Thymus (tissue), 11 donors: ENCODE data around the gene OR2B2. TPM values are rescaled to one million over a fixed set of nuclear protein-coding genes. Genes with fewer than 3 reads are reported as not detected.

ENCODE experiments used
- DNase-seq, 9 donors: peaks; one replicate each; pipeline ENCODE4 v3.0.0-alpha.2; 2013; ENCODE audit warnings: low spot score in 9 of 9, low read depth in 6 of 9, missing footprints in 1 of 9
- H3K27ac ChIP-seq, 2 donors: one replicate each; pipeline ENCODE4 v1.5.1; 2013; ENCODE audit warnings: control low read depth in 1 of 2, low read depth in 1 of 2, low read length in 1 of 2, mild to moderate bottlenecking in 1 of 2, moderate library complexity in 1 of 2
- H3K27me3 ChIP-seq, 2 donors: one replicate each; pipeline ENCODE4 v1.5.1; 2013; ENCODE audit warnings: low read length in 1 of 2; ENCODE audit not compliant: control insufficient read depth in 2 of 2, insufficient read depth in 1 of 2
- H3K36me3 ChIP-seq, 2 donors: one replicate each; pipeline ENCODE4 v1.5.1; 2013; ENCODE audit warnings: low read length in 1 of 2, mild to moderate bottlenecking in 1 of 2, moderate library complexity in 1 of 2; ENCODE audit not compliant: control insufficient read depth in 2 of 2, insufficient read depth in 2 of 2
- H3K4me1 ChIP-seq, 2 donors: one replicate each; pipeline ENCODE4 v1.5.1; 2013; ENCODE audit warnings: low read length in 2 of 2; ENCODE audit not compliant: control insufficient read depth in 2 of 2, insufficient read depth in 2 of 2
- H3K4me3 ChIP-seq, 2 donors: one replicate each; pipeline ENCODE4 v1.5.1; 2013; ENCODE audit warnings: low read length in 2 of 2, control low read depth in 1 of 2, mild to moderate bottlenecking in 1 of 2
- H3K9me3 ChIP-seq, 2 donors: one replicate each; pipeline ENCODE4 v1.5.1; 2013; ENCODE audit warnings: low read length in 1 of 2, mild to moderate bottlenecking in 1 of 2; ENCODE audit not compliant: control insufficient read depth in 2 of 2, insufficient read depth in 1 of 2
- WGBS: extraction: QIAGEN DNeasy Blood & Tissue Kit; methylation state at CpG from one replicate; pipeline ENCODE4 v1.1.7; 2013; 5-methylcytosine and 5-hydroxymethylcytosine counted together
- polyA plus RNA-seq: library from polyadenylated mRNA; stranded (reverse); fragments of 200-250 nt; gene quantifications from one replicate; pipeline ENCODE4 v1.2.3, GENCODE V29; 2013
- total RNA-seq: library from RNA; stranded (reverse); fragments of 120-200 nt; gene quantifications from one replicate; pipeline ENCODE4 v1.2.4, GENCODE V29; 2013
- donor health status: healthy.

OR2B2 gene
- total and polyA plus RNA-seq, 2 donors: not detected

DNA sequence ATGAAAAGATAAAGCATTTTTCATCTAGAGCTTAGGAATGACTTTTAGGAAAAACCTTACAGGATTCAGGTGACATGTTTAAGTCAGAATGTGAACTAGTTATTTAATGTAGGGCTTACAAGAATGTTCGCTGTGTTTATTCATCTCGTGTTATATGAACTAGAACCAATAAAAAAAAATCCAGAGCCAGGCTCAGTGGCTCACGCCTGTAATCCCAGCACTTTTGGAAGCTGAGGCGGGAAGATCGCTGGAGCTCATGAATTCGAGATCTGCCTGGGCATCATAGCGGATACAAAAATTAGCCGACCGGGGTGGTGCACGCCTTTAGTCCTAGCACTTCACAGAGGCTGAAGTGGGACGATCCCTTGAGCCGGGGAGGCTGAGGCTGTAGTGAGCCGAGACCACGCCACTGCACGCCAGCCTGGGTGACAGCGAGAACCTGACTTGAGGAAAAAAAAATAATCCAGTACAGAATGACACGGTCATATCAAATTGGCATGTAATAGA is 46.3 kb downstream of the OR2B2 start:
- Histone ChIP-seq H3K27ac (peak overlapping the region; percentile 90 to 97), H3K9me3 (peaks cover 0 to 2% of the 10 kb centered on the region in 2 donors), H3K4me3 (peak overlapping the region; percentile 76 to 81), H3K4me1 (peaks cover 11 to 54% of the 10 kb centered on the region in 2 donors), H3K36me3 (no peaks in the 10 kb centered on the region), H3K27me3 (no peaks in the 10 kb centered on the region)
- no peak for DNase-seq
- WGBS: under 1% methylated on average over 17 of the region's 17 CpGs

GRCh38 chr6:27864906-27865849 is 47.0 kb downstream of the OR2B2 start:
- Histone ChIP-seq H3K4me1 (peaks cover 8 to 51% of the 10 kb centered on the region in 2 donors), H3K36me3 (no peaks in the 10 kb centered on the region), H3K9me3 (peaks cover 0 to 2% of the 10 kb centered on the region in 2 donors), H3K27me3 (no peaks in the 10 kb centered on the region), H3K27ac (peak overlapping the region; percentile 90 to 97), H3K4me3 (peak overlapping the region; percentile 76 to 81)
- WGBS: under 1% methylated on average over 58 of the region's 58 CpGs
- DNase-seq: peak; percentile 86 to 99 (median 96)

- Histone ChIP-seq H3K4me1 (peaks cover 7 to 45% of the 10 kb centered on the region in 2 donors), H3K36me3 (no peaks in the 10 kb centered on the region), H3K9me3 (peaks cover 0 to 2% of the 10 kb centered on the region in 2 donors), H3K4me3 (peak overlapping the region; percentile 76 to 81), H3K27ac (peak overlapping the region; percentile 90 to 97), H3K27me3 (no peaks in the 10 kb centered on the region)
- 26% methylated on average over 51 of the region's 51 CpGs for WGBS
- peak in 2 of 9 donors; percentile 50 to 67 for DNase-seq
Measured at GRCh38 chr6:27863962-27864905, 48.0 kb downstream of the OR2B2 start.

- H3K4me3 ChIP-seq: no peak overlapping the region
- WGBS: 96% methylated on average over 6 of the region's 6 CpGs
- H3K27ac ChIP-seq: no peak overlapping the region
- peak in 1 of 9 donors; percentile 16 for DNase-seq
- H3K27me3 ChIP-seq: no peaks in the 10 kb centered on the region
- H3K4me1 ChIP-seq: peaks cover 7 to 30% of the 10 kb centered on the region in 2 donors
- peaks cover 0 to 2% of the 10 kb centered on the region in 2 donors for H3K9me3 ChIP-seq
- no peaks in the 10 kb centered on the region for H3K36me3 ChIP-seq
Measured at GRCh38 chr6:27862396-27863066, 49.7 kb downstream of the OR2B2 start.

DNA sequence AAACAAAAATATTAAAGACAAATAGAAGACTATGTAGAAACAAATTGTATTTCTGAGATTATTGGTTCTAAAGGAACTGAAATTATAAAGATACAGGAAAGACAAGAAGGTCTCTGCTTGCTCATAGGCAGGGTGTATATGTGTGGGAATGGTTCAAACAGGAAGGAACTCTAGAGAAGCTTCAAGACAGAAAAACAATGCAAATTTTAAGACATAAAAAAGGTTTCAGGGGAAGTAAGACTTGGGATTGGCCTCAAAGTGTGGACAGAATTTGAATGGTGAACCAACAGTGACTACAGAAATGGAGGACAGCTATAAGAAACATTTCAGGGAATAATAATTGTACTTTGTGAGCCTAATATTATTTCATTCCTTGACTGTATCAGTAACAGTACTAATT is 50.3 kb downstream of the OR2B2 start:
- no peak overlapping the region for H3K27ac ChIP-seq
- peaks cover 0 to 2% of the 10 kb centered on the region in 2 donors for H3K9me3 ChIP-seq
- peaks cover 7 to 25% of the 10 kb centered on the region in 2 donors for H3K4me1 ChIP-seq
- H3K4me3 ChIP-seq: no peak overlapping the region
- no peaks in the 10 kb centered on the region for H3K27me3 ChIP-seq
- DNase-seq: no peak
- no peaks in the 10 kb centered on the region for H3K36me3 ChIP-seq

DNA sequence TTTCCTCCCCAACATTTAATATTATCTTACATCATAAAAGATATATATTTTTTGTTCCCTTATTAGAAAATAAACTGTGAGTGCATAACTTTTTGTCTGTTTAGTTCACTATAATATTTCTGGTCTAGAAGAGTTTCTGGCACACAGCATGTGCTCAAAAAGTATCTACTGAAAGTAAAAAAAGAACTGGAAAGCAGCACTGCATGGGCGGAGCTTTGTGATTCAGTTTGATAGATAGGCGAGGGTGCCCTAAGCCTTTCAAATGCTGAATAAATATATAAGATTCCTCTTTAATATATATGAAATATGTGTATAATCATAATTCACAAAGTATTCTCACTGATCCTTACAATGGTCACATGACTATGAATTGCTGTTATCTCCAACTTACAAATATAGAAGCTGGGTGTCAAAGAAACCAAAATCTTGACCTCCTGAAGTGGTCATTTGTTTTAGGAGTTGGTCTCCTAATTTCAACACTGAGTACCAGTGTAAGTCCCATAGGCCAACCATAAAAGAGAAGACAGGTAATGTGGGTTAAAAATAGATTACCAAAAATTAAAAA is 50.8 kb downstream of the OR2B2 start:
- DNase-seq: no peak
- Histone ChIP-seq H3K27me3 (no peaks in the 10 kb centered on the region), H3K36me3 (no peaks in the 10 kb centered on the region), H3K9me3 (peaks cover 0 to 2% of the 10 kb centered on the region in 2 donors), H3K4me1 (peaks cover 5 to 20% of the 10 kb centered on the region in 2 donors), H3K4me3 (no peak overlapping the region), H3K27ac (no peak overlapping the region)
- 94% methylated on average over 2 of the region's 2 CpGs for WGBS

Other genes starting within 250 kb of the OR2B2 start
- gene OR2B6, start 44.8 kb upstream of the OR2B2 start, total RNA-seq: 0.19 TPM
- 0.87 TPM for gene OR2B6, start 44.8 kb upstream of the OR2B2 start, polyA plus RNA-seq
- 0.99 TPM for gene ZNF165, start 168.2 kb upstream of the OR2B2 start, total RNA-seq
- 1.6 TPM for gene ZNF165, start 168.2 kb upstream of the OR2B2 start, polyA plus RNA-seq
- 8.5 TPM for gene ZSCAN16, start 212.2 kb upstream of the OR2B2 start, total RNA-seq
- 15.4 TPM for gene ZSCAN16, start 212.2 kb upstream of the OR2B2 start, polyA plus RNA-seq
- gene ZKSCAN8, start 229.5 kb upstream of the OR2B2 start, total RNA-seq: 10.4 TPM
- gene ZKSCAN8, start 229.5 kb upstream of the OR2B2 start, polyA plus RNA-seq: 5.3 TPM